Thoracic aorta (tissue), 2 donors: ENCODE data around the gene SEPTIN1. TPM values are rescaled to one million over a fixed set of nuclear protein-coding genes. Genes with fewer than 3 reads are reported as not detected.
"Not testable (repeated sequence)": the region's sequence is repeated elsewhere in the genome, so short reads cannot be mapped to it uniquely, and the experiment has no call there.

Experiments
- ATAC-seq: fragments of 150-250 bp; one replicate; pipeline ENCODE4 v1.8.0; 2017; ENCODE audit warnings: low read depth; ENCODE audit not compliant: insufficient number of reproducible peaks, low FRiP score
- DNase-seq: peaks from one replicate; pipeline ENCODE4 v3.0.0-alpha.2; 2020; ENCODE audit warnings: low spot score
- H3K27ac ChIP-seq, 2 donors: fragments of 200-600 bp; sonication (generic); 1 replicate in 1 of 2; 2 replicates in 1 of 2; pipeline ENCODE4 v1.5.1; 2016; ENCODE audit warnings: mild to moderate bottlenecking in 2 of 2, moderate library complexity in 2 of 2
- H3K27me3 ChIP-seq: fragments of 200-600 bp; sonication (generic); replicated peaks from 2 replicates; pipeline ENCODE4 v1.6.0; 2016; ENCODE audit warnings: mild to moderate bottlenecking; ENCODE audit not compliant: insufficient read depth
- H3K36me3 ChIP-seq: fragments of 200-600 bp; sonication (generic); one replicate; pipeline ENCODE4 v1.5.1; 2016
- H3K4me1 ChIP-seq, 2 donors: fragments of 200-600 bp; sonication (generic); 1 replicate in 1 of 2; 2 replicates in 1 of 2; pipeline versions ENCODE4 v1.5.1 to v1.6.0; 2016; ENCODE audit warnings: low read depth in 2 of 2, mild to moderate bottlenecking in 1 of 2; ENCODE audit not compliant: control insufficient read depth in 1 of 2
- H3K4me3 ChIP-seq: fragments of 200-600 bp; sonication (generic); 2 replicates; pipeline ENCODE4 v1.5.1; 2016; ENCODE audit warnings: mild to moderate bottlenecking
- H3K9me3 ChIP-seq: fragments of 200-600 bp; sonication (generic); 2 replicates; pipeline ENCODE4 v1.5.1; 2016
- CTCF ChIP-seq: fragments of 200-600 bp; sonication (generic); IDR thresholded peaks from one replicate; pipeline ENCODE4 v1.5.1; 2019; ENCODE audit warnings: antibody characterized with exemption
- total RNA-seq, 2 donors: library from RNA; depleted of rRNA; stranded (reverse); fragments of >200 nt; gene quantifications; one replicate each; pipeline versions ENCODE4 v1.1.0 to v1.2.3, GENCODE V29; 2016

SEPTIN1 gene
- total RNA-seq, 2 donors from 2014 or later = 3.0 to 4.2 TPM

DNA sequence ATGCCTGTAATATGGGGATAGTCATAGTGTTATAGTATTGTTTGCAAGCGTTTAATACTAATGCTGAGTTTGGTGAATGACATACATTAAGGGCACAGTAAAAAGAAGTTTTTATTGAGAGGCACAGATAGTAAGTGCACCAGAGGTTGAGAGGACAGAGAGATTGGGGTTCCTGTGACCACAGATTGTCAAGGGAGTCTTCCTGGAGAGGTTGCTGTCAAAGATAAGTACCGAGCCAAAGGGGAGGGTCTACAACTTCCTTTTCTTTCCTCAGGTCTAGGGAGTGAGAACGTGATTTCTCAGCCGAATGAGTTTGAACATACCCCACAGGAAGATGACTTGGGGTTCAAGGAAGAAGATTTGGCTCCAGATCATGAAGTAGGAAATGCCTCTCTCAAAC is 14.7 kb upstream of the SEPTIN1 start:
- Histone ChIP-seq H3K4me3 (no peak overlapping the region), H3K36me3 (peaks cover 8% of the 10 kb centered on the region)
- TF ChIP-seq CTCF = no peak

DNA sequence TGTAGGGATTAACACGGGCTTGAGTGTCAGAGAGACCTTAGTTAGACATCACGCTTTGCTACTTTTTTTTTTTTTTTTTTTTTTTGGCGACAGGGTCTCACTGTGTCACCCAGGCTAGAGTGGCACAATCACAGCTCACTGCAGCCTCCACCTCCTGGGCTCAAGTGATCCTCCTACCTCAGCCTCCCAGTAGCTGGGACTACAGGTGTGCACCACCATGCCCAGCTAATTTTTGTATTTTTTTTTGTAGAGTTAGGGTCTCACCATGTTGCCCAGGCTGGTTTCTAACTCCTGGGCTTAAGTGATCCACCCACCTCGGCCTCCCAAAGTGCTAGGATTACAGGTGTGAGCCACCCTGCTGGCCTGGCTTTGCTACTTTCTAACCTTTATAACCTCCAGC is 14.3 kb upstream of the SEPTIN1 start:
- H3K27ac ChIP-seq, H3K36me3 ChIP-seq, ATAC-seq, H3K9me3 ChIP-seq, DNase-seq, H3K27me3 ChIP-seq: not testable (repeated sequence)
- Histone ChIP-seq H3K4me1 (peaks cover 17 to 37% of the 10 kb centered on the region in 2 donors), H3K4me3 (peak overlapping the region; percentile 97)

More for the DNA sequence above, 14.7 kb upstream of the SEPTIN1 start:
- peaks cover 17 to 37% of the 10 kb centered on the region in 2 donors for H3K4me1 ChIP-seq
- no peaks in the 10 kb centered on the region for H3K9me3 ChIP-seq
- ATAC-seq = no peak
- H3K27me3 ChIP-seq = no peaks in the 10 kb centered on the region
- H3K27ac ChIP-seq = no peak overlapping the region
- DNase-seq = no peak

DNA sequence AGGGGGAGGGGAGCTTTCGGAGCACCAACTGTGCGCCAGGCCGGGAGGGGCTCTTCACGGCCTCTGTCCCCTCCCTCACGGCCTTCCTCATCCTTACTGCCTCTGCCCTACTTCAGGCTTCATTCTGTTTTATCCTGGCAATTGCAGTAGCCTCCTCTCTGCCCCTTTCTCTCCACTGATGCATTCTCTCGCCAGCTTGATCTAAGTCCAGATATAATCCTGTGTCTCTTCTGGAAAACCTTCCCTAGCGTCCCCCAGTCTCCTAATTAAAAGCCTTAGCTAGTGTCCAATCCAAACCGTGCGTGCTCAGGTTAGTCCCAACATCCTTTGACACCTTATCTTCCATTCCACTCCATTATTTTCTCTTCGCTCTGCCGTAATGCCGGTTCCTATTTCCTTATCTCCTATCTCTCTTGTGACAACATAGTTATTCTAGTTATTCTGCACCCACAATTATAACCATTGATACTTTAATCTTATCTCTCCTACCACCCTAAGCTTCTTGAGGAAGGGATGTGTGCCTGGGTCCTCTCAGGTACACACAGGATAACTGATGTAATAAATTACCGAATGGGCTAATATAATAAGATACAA is 13.7 kb upstream of the SEPTIN1 start:
- Histone ChIP-seq H3K4me3 (peak overlapping the region; percentile 97), H3K27me3 (no peaks in the 10 kb centered on the region), H3K27ac (peak overlapping the region; percentile 53 to 67), H3K36me3 (peaks cover 8% of the 10 kb centered on the region), H3K4me1 (peaks cover 17 to 37% of the 10 kb centered on the region in 2 donors), H3K9me3 (no peaks in the 10 kb centered on the region)
- DNase-seq (no peak), ATAC-seq (no peak)
- no peak for TF ChIP-seq CTCF

GRCh38 chr16:30395155-30395991 is 13.0 kb upstream of the SEPTIN1 start, which contains the start of gene ZNF48:
Gene ZNF48, plus strand, starts transcription at chr16:30395420. Its CDS starts 375 bp downstream, at chr16:30395795.
- Histone ChIP-seq H3K4me3 (peak within 1 kb of the TSS; percentile 97), H3K27me3 (no peaks in the 10 kb centered on the region), H3K27ac (peak within 1 kb of the TSS; percentile 67 to 79), H3K9me3 (no peaks in the 10 kb centered on the region), H3K4me1 (peaks cover 17 to 37% of the 10 kb centered on the region in 2 donors), H3K36me3 (peaks cover 8% of the 10 kb centered on the region)
- TF ChIP-seq CTCF = peak; percentile 6
- no peak for DNase-seq
- peak; percentile 43 for ATAC-seq

GRCh38 chr16:30394592-30395154 is 12.3 kb upstream of the SEPTIN1 start:
- Histone ChIP-seq H3K4me3 (peak overlapping the region; percentile 97), H3K27me3 (no peaks in the 10 kb centered on the region), H3K27ac (peak overlapping the region; percentile 67 to 79), H3K4me1 (peaks cover 14 to 33% of the 10 kb centered on the region in 2 donors), H3K9me3 (no peaks in the 10 kb centered on the region), H3K36me3 (peaks cover 8% of the 10 kb centered on the region)
- TF ChIP-seq CTCF = no peak
- ATAC-seq = no peak
- no peak for DNase-seq
